Endothelial cell of umbilical vein (primary cell): ENCODE data around the gene RGS11. TPM values are rescaled to one million over a fixed set of nuclear protein-coding genes. Genes with fewer than 3 reads are reported as not detected.

ENCODE experiments used
- BruUV-seq: library from RNA; stranded (reverse); fragments of 400-500 nt; replicated peaks from 2 replicates; lab custom pipeline; 2021; lab: Mats Ljungman, UMichigan
- CTCF ChIA-PET: fragments of 300-600, 350-600 bp; sonication (Branson Sonifier 250); formaldehyde crosslinking; loops from one replicate; lab custom pipeline; 2021; ENCODE audit warnings: antibody characterized with exemption, inconsistent platforms; lab: Charles Lee
- POLR2A ChIA-PET: fragments of 300-600, 350-600 bp; sonication (Branson Sonifier 250); formaldehyde crosslinking; loops from one replicate; lab custom pipeline; 2021; ENCODE audit warnings: antibody characterized with exemption, inconsistent platforms; lab: Charles Lee
- DNase-seq: peaks from one replicate; pipeline ENCODE4 v3.0.0-alpha.2; 2011; ENCODE audit warnings: low read depth, low spot score
- FAIRE-seq: peaks from 2 replicates; lab custom pipeline; 2011; peaks lifted over from hg19 to GRCh38; lab: Jason Lieb, UNC
- H2AFZ ChIP-seq: 2 replicates; pipeline ENCODE4 v1.6.0; 2012; ENCODE audit warnings: low read depth, low read length, control low read depth, inconsistent platforms
- H3K27ac ChIP-seq: 2 replicates; pipeline ENCODE4 v1.5.1; 2011; ENCODE audit warnings: low read depth, mild to moderate bottlenecking, control low read depth, low read length, moderate library complexity; ENCODE audit not compliant: insufficient read depth
- H3K27me3 ChIP-seq, 2 experiments: 2 replicates each; pipeline versions ENCODE4 v1.6.0 to v1.6.1; 2011; ENCODE audit warnings: low read length in 2 of 2, mixed read lengths in 1 of 2; ENCODE audit not compliant: control insufficient read depth in 2 of 2, insufficient read depth in 2 of 2
- H3K36me3 ChIP-seq, 2 experiments: 2 replicates in 1 of 2; 3 replicates in 1 of 2; pipeline ENCODE4 v1.5.1; 2011; ENCODE audit warnings: low read length in 2 of 2, mild to moderate bottlenecking in 1 of 2, moderate library complexity in 1 of 2; ENCODE audit not compliant: control insufficient read depth in 2 of 2, insufficient read depth in 2 of 2; ENCODE audit errors: extremely low read depth in 1 of 2
- H3K4me1 ChIP-seq: 3 replicates; pipeline ENCODE4 v1.5.1; 2011; ENCODE audit warnings: mild to moderate bottlenecking, low read length; ENCODE audit not compliant: control insufficient read depth, insufficient read depth; ENCODE audit errors: extremely low read depth
- H3K4me2 ChIP-seq: 2 replicates; pipeline ENCODE4 v1.6.1; 2011; ENCODE audit warnings: low read length, control low read depth, mixed read lengths; ENCODE audit not compliant: insufficient read depth
- H3K4me3 ChIP-seq, 3 experiments: fragments of 200-600 bp in 1 of 3; sonication (generic), shearing (Covaris generic) in 1 of 3; replicated peaks in 1 of 3; 2 replicates each; pipeline ENCODE4 v1.5.1; 2011 to 2016; ENCODE audit warnings: control low read depth in 3 of 3, low read length in 3 of 3, mild to moderate bottlenecking in 2 of 3, inconsistent platforms in 1 of 3, low read depth in 1 of 3, moderate library complexity in 1 of 3; ENCODE audit not compliant: insufficient read depth in 1 of 3
- H3K79me2 ChIP-seq: 2 replicates; pipeline ENCODE4 v1.6.0; 2012; ENCODE audit warnings: low read length, inconsistent platforms; ENCODE audit not compliant: control insufficient read depth, insufficient read depth
- H3K9ac ChIP-seq: replicated peaks from 2 replicates; pipeline ENCODE3; 2011; ENCODE audit warnings: low read length, control low read depth; ENCODE audit not compliant: insufficient read depth; ENCODE audit errors: extremely low read depth
- H3K9me1 ChIP-seq: replicated peaks from 3 replicates; pipeline ENCODE4 v1.6.0; 2011; ENCODE audit warnings: mild to moderate bottlenecking, low read length; ENCODE audit not compliant: control insufficient read depth, insufficient read depth; ENCODE audit errors: extremely low read depth
- H3K9me3 ChIP-seq: replicated peaks from 2 replicates; pipeline ENCODE4 v1.5.1; 2012; ENCODE audit warnings: low read length, inconsistent platforms; ENCODE audit not compliant: control insufficient read depth, insufficient read depth
- H4K20me1 ChIP-seq: replicated peaks from 2 replicates; pipeline ENCODE3; 2011; ENCODE audit warnings: mild to moderate bottlenecking, low read length; ENCODE audit not compliant: control insufficient read depth, insufficient read depth; ENCODE audit errors: extremely low read depth
- CTCF ChIP-seq, 2 donors: IDR thresholded peaks; 1 replicate in 1 of 2; 2 replicates in 1 of 2; pipeline ENCODE4 v1.5.1; 2011; ENCODE audit warnings: low read length in 2 of 2, mild to moderate bottlenecking in 2 of 2, moderate library complexity in 2 of 2, control low read depth in 1 of 2, inconsistent platforms in 1 of 2, low read depth in 1 of 2; ENCODE audit not compliant: insufficient read depth in 1 of 2; ENCODE audit errors: extremely low read depth in 1 of 2
- EZH2 ChIP-seq: IDR thresholded peaks from 2 replicates; pipeline ENCODE4 v1.6.1; 2012; ENCODE audit warnings: borderline replicate concordance, low read depth, mild to moderate bottlenecking, moderate library complexity, low read length, inconsistent platforms; ENCODE audit not compliant: severe bottlenecking
- FOS ChIP-seq: IDR thresholded peaks from 2 replicates; pipeline ENCODE4 v1.6.1; 2011; ENCODE audit warnings: mild to moderate bottlenecking, low read length, moderate library complexity, borderline replicate concordance; ENCODE audit not compliant: insufficient read depth
- GATA2 ChIP-seq: IDR thresholded peaks from 2 replicates; pipeline ENCODE4 v1.7.0; 2011; ENCODE audit warnings: low read depth, mild to moderate bottlenecking, moderate library complexity, mixed read lengths, low read length; ENCODE audit not compliant: insufficient read length, insufficient read depth
- JUN ChIP-seq: IDR thresholded peaks from 2 replicates; pipeline ENCODE4 v1.6.1; 2011; ENCODE audit warnings: borderline replicate concordance, low read depth; ENCODE audit not compliant: insufficient read length, insufficient read depth
- MAX ChIP-seq: IDR thresholded peaks from 2 replicates; pipeline ENCODE4 v1.6.1; 2011; ENCODE audit not compliant: insufficient read depth, insufficient read length
- MYC ChIP-seq: IDR thresholded peaks from one replicate; pipeline ENCODE4 v1.6.1; 2011; ENCODE audit warnings: mild to moderate bottlenecking, low read depth, low read length
- POLR2A ChIP-seq: IDR thresholded peaks from 2 replicates; pipeline ENCODE4 v1.6.1; 2012; ENCODE audit warnings: low read depth, mild to moderate bottlenecking, control low read depth, low read length
- POLR2AphosphoS5 ChIP-seq: IDR thresholded peaks from 2 replicates; pipeline ENCODE4 v1.6.1; 2012; ENCODE audit warnings: low read depth, mild to moderate bottlenecking, control low read depth, low read length, moderate library complexity; ENCODE audit not compliant: insufficient read depth
- dilution Hi-C: fragments of 300-500 bp; cut with MboI; formaldehyde crosslinking; loops from one replicate; pipeline ENCODE4 v1.15.0; 2019; ENCODE audit warnings: low sequenced_read_pairs; ENCODE audit not compliant: extremely low pct_ligation_motif_present
- intact Hi-C: fragments of 100-400 bp; cut with micrococcal nuclease; formaldehyde crosslinking; loops from one replicate; pipeline ENCODE4 v1.10.0; 2022
- polyA plus RNA-seq, 4 experiments: library from polyadenylated mRNA; depleted of rRNA in 3 of 4; stranded (reverse) in 3 of 4; unstranded in 1 of 4; fragments of >200 nt; gene quantifications; 2 replicates each; pipeline versions ENCODE4 v1.2.1 to v1.2.3, GENCODE V29; 2011 to 2012; ENCODE audit warnings: missing spikeins in 1 of 4
- total RNA-seq: library from RNA; stranded (reverse); gene quantifications from 2 replicates; pipeline ENCODE4 v1.2.3, GENCODE V29; 2021

Gene RGS11
- total and polyA plus RNA-seq, 2 donors (not counting 3 experiments of a cell fraction or from before 2014, with no cell fraction given) = 3.0 to 4.9 TPM

- dilution Hi-C loops (no loop called here), intact Hi-C loops (no loop called here)
- Histone ChIP-seq H3K4me2 (no peak overlapping the region), H2AFZ (no peak overlapping the region), H3K27ac (no peak overlapping the region), H3K4me1 (no peaks in the 10 kb centered on the region), H3K27me3 (no peaks in the 10 kb centered on the region), H3K9ac (no peak overlapping the region), H3K9me1 (no peaks in the 10 kb centered on the region), H4K20me1 (no peaks in the 10 kb centered on the region), H3K9me3 (no peaks in the 10 kb centered on the region), H3K79me2 (peaks cover 31% of the 10 kb centered on the region), H3K36me3 (peaks cover 3 to 20% of the 10 kb centered on the region in 2 experiments), H3K4me3 (no peak overlapping the region)
- no peak for DNase-seq
- no peak for FAIRE-seq
- ChIA-PET CTCF (no interaction called here), POLR2A (no interaction called here)
- no peak for TF ChIP-seq GATA2
- no peak for TF ChIP-seq POLR2AphosphoS5
- TF ChIP-seq FOS = no peak
- TF ChIP-seq EZH2 = no peak
- TF ChIP-seq CTCF (IDR thresholded peaks at IDR 0.05; ENCODE audit: extremely low read depth in 1 of 2, insufficient read depth in 1 of 2, low read depth in 1 of 2, low read length in 2 of 2) = no peak
- TF ChIP-seq MAX = no peak
- no peak for TF ChIP-seq POLR2A
- TF ChIP-seq MYC = no peak
- TF ChIP-seq JUN = no peak
- BruUV-seq = no TSS peak
Observed at GRCh38 chr16:314795-315299, 39.1 kb upstream of the RGS11 start.
